KBM-7 (cell line): ENCODE measurements around the gene RNF141.

Experiments
- DNase-seq: peaks from one replicate; pipeline ENCODE4 v3.0.0-alpha.2; 2015
- in situ Hi-C: fragments of 300-500 bp; cut with MboI; formaldehyde crosslinking; loops from 2 replicates; pipeline ENCODE4 v1.14.3; 2020; ENCODE audit warnings: low sequenced_read_pairs, low pct_unique_long_range_greater_than_20kb, mixed read lengths

RNF141 gene

DNA sequence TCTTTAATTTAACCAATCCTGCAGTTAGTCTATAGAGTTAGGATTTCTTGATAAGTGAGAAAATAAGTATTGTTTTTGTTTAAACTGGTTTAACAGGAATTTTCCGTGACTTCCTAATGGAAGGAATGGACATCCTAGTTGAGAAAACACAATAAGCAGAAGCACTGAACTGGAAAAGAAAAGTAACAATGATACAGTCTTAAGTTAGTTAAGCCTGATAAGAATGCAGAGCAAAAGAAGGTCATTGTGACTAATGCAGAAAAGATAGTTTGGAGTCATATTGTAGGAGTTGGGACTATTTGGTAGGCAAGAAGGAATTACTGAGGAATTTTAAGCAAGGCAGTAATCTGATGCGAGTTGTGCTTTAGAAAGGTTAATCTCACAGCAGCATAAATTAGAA lies 11.7 kb downstream of the RNF141 start:
- in situ Hi-C loops = no loop called here
- no peak for DNase-seq

DNA sequence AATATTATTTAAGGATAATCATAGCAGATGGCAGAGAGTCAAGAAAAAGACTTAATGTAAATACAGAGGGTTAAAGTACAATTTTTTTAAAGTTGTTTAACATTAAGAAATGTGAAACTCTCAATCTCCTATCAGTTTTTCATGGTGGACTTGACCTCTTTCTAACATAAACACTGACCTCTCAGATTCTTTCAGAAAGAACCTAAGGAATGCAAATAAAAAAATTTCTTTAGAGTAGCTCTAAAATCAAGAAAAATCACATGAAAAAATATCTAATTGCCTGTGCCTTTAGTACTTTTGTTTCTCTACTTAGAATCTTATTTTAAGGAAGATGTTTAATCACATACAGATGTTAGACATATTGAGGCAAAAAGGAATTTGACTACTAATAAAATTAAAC lies 12.9 kb downstream of the RNF141 start:
- DNase-seq = no peak
- in situ Hi-C loops = no loop called here

DNA sequence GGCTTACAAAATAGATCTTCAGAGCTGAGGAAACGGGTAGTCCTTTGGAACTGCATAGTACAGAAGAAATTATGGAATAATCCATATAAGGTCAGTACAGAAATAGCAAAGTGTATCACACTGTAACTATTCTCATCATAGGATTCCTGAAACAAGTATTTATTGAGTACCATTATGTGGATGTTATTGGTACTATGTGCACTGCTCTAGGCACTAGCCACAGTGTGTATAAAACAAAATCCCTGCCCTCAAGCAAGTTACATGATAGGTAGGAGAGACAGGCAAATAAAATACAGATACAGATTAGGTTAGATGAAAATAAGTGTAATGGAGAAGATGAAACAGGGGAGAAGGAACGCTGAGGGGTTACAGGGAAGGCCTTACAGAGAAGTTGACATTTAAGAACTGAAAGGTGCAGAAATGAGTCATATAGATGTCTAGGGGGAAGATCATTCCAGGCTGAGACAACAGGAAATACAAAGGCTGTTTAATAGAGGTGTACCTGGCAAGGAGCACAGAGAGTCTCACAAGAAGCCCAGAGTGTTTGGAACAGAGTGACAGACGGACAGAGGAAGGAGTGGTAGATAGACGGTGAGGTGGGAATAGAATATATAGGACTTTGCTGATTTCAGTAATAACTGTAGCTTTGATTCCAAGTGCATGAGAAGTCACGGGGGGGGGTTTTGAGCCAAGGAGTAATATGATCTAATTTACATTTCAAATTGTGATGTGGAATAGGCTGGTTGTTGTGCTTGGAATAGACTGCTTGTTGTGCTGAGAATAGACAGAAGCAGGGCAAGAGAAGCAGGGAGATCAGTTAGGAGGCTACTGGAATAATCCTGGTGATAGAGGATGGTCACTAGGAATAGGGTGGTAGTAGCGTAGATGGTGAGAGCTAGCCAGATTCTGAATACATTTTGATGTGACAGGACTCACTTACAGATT lies 13.7 kb downstream of the RNF141 start:
- in situ Hi-C loops = no loop called here
- no peak for DNase-seq

DNA sequence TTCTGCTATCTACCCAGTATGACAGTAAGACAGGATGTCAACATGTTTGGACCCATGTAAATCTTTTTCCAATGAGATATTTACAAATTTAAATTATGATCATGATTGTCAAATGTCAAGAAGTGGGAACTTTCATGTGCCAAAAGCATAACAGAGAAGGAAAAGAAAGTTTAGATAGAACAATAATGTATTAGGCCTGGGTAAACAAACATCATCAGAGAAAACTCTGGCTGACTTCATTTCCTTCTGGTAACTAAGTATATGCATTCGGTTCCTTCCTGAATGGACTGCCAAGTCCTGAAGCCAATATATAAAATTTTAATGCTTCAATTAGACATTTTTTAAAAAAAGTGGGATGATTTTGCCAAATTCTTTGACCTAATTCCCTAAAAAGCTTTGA lies 16.5 kb downstream of the RNF141 start:
- in situ Hi-C loops = no loop called here

GRCh38 chr11:10522921-10523320 lies 18.1 kb downstream of the RNF141 start:
- DNase-seq = no peak
- in situ Hi-C loops = no loop called here

More for the DNA sequence above, 16.5 kb downstream of the RNF141 start:
- DNase-seq = no peak

- no peak for DNase-seq
- in situ Hi-C loops = no loop called here
These were observed 18.7 kb downstream of the RNF141 start for GRCh38 chr11:10522276-10522675.

DNA sequence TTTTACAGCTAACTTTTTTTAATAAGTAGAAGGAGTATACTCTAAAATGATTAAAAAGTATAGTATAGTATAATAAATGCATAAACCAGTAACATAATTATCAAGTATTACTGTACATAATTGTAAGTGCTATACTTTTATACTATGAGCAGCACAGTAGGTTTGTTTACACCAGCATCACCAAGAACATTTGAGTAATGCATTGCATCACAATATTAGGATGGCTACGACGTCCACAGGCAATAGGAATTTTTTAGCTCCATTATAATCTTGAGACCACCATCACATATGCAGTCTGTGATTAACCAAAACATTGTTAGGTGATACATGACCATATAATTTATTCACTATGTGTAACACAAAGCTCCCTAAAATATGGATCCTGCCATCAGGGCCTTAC lies 20.4 kb downstream of the RNF141 start:
- DNase-seq = no peak
- in situ Hi-C loops = no loop called here

DNA sequence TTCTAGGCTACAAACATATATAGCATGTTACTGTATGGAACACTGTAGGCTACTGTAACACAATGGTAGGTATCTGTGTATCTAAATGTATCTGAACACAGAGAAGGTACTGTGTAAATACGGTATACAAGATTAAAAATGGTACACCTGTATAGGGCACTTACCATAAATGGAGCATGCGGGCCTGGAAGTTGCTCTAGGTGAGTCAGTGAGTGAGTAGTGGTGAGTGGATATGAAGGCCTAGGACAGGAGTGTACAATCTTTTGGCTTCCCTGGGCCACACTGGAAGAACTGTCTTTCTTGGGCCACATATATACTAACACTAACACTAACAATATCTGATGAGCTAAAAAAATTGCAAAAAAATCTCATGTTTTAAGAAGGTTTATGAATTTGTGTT lies 21.4 kb downstream of the RNF141 start:
- DNase-seq = no peak
- in situ Hi-C loops = no loop called here

- no peak for DNase-seq
- in situ Hi-C loops = no loop called here
These were observed 22.1 kb downstream of the RNF141 start for GRCh38 chr11:10518891-10519290.

- no peak for DNase-seq
- in situ Hi-C loops = no loop called here
These were observed 22.9 kb downstream of the RNF141 start for GRCh38 chr11:10518123-10518522.

DNA sequence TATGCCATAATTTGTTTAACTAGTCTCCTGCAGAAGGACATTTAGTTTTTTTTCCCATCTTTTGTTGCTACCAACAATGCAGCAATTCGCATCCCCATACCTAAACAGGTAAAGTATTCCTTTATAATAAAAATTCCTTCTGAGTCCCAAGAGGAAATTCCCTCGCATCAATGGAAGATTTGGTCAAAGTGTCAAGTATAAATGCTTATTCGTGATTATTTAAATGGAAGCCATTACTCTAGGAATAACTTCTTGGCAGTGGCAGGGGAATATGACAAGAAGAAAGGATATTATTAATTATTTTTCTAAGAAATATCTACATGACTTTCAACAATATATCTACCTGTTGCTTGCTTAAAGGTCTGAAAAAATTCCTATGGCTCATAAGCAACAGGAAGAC lies 25.6 kb downstream of the RNF141 start:
- in situ Hi-C loops = no loop called here
- no peak for DNase-seq

- no peak for DNase-seq
- in situ Hi-C loops = no loop called here
These were observed 26.3 kb downstream of the RNF141 start for GRCh38 chr11:10514709-10515108.

DNA sequence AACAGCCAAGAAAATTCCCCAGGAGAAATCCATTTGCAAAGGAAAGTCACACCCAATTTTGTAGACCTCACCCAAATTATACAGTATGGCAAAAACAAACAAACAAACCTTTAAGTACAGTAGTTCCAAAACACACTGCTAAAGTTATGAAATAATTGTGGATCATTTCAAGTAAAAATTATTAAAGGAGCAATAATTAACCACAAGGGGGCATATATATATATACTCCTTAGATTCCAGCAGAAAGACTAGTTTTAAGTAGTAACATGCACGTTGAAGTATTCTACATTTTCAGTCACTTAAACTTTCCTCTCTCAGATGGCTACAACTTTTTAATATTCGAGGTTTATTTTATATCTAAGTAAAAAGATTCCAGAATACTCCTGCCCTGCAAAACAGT lies 26.8 kb downstream of the RNF141 start:
- no peak for DNase-seq
- in situ Hi-C loops = no loop called here

GRCh38 chr11:10511181-10511621 lies 29.8 kb downstream of the RNF141 start:
- in situ Hi-C loops = no loop called here
- DNase-seq = no peak

DNA sequence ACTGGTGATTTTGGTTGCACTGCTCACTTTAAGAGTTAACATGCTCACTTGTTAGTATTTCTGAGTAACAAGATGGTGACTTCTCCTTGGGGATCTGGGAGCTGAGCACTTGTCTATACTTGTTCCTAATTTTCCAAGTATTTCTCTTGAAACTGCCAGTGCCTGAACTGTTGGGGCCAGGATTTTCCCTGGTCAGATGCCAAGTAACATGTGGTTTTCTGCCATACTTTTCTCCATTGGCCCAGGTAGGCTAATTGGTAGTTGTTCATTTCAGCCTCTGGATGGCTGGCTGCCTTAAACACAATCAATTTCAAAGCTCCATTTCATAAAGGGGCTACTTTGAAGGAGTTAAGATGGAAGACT lies 35.0 kb downstream of the RNF141 start:
- in situ Hi-C loops = no loop called here
- no peak for DNase-seq

DNA sequence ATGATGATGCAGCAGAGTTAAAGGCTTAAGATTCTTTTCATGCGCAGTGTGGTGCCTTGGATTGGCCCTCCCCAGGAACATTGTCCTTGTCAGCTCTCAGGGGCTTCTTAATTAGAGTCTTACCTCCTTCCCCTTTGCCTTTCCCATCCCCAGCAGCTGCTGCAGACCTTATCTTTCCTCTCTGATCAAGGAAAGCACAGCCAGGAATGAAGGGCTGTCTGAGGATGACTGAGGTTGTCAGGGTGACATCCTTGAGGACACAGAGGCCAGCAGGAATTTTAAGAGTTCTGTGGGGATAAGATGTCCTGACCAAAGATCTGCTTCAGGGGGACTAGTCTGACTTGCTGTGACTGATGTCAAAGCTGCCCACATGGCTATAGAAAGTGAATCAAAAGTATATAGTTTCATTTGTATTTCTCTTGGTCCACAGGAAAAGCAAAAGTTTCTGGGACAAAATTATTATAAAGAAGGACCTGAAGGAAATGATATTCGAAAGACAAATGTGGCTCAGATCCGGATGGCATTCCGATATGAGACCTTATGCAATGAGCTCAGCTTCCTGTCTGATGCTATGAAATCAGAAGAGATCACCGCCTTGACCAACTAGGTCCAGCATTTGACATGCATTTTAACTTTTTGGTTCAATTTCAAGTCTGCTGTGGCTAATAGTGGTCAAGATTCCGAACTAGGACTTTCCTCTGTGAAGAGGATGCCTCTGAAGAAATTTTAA lies 35.5 kb downstream of the RNF141 start:
- no peak for DNase-seq
- in situ Hi-C loops = no loop called here

DNA sequence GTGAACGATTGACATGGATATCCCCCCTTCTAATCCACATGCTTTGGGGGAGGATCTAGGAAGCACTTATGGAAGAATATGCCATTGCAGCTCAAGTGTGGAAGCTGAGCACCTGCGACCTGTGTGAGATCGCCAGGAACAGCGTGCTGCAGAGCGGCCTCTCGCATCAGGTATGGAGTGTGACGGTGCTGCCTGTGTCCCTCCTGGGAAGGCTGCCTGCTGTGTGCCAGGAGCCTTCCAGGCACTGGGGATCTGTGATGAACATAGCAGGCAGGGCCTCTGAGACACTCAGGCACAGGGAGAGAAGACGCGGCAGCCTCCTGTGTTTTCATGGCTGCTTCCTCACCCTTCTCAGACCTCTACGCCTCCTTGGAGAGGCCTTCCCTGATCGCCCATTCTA lies 36.5 kb downstream of the RNF141 start:
- in situ Hi-C loops = no loop called here
- no peak for DNase-seq

DNA sequence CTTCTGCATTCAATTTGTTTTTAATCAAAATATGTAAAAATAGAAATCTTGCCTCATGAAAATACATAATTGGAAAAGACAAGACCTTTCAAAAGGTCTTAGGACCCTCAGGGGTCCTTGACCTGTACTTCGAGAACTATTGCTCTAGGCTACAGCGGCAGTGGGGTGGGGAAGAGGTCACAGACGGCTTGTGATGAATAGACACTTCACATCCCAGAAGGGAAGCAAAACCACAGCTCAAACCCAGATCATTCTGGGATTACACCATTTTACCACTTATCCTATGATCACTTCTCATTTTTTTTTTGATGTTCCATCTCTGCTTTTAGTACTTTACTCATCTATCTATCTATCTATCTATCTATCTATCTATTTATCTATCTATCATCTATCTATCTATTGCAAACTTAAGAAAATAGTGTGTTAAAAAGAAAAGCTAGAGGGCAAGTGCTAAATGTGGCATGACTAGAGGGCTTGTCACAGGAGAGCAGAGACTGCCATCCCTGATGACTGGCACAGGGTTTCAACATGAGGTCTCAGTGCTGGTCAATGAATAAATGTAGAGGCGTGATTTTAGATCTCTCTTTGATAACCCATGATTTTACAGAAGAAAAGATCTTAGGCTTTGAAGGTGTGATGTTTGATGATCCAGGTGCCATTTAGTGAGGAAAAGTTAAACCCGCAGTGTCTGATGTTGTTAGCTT lies 37.1 kb downstream of the RNF141 start:
- in situ Hi-C loops = no loop called here
- peak; percentile 47 for DNase-seq

GRCh38 chr11:10503221-10503620 lies 37.8 kb downstream of the RNF141 start:
- in situ Hi-C loops = no loop called here
- DNase-seq = peak; percentile 78

DNA sequence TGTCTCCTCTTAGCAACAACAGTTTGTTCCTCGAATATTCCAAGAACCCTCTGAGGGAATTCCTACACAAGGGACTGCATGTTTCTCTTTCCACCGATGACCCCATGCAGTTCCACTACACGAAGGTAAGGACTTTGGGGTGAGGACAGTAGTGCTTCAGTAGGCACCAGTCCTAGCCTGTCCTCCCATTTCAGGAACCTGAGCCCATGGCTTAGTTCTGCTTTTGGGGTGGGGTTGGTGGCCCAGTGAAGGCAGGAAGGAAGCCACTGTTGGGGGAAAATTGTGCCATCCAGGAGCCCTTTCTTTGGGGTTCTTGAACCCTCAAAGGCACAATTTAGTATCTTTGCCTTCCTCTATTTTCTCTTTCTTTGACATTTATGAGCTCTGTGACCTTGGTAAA lies 38.2 kb downstream of the RNF141 start:
- DNase-seq = peak; percentile 47
- in situ Hi-C loops = no loop called here
